SH-SY5Y (cell line): ENCODE data around the gene TNFAIP8L3.

Experiments used
- GATA2 ChIP-seq: IDR thresholded peaks from 2 replicates; pipeline ENCODE4 v1.6.1; 2011; ENCODE audit warnings: mild to moderate bottlenecking, low read depth, low read length
- GATA3 ChIP-seq: IDR thresholded peaks from 2 replicates; pipeline ENCODE4 v1.6.1; 2011; ENCODE audit warnings: low read depth, mild to moderate bottlenecking, low read length, moderate library complexity

TNFAIP8L3 gene

DNA sequence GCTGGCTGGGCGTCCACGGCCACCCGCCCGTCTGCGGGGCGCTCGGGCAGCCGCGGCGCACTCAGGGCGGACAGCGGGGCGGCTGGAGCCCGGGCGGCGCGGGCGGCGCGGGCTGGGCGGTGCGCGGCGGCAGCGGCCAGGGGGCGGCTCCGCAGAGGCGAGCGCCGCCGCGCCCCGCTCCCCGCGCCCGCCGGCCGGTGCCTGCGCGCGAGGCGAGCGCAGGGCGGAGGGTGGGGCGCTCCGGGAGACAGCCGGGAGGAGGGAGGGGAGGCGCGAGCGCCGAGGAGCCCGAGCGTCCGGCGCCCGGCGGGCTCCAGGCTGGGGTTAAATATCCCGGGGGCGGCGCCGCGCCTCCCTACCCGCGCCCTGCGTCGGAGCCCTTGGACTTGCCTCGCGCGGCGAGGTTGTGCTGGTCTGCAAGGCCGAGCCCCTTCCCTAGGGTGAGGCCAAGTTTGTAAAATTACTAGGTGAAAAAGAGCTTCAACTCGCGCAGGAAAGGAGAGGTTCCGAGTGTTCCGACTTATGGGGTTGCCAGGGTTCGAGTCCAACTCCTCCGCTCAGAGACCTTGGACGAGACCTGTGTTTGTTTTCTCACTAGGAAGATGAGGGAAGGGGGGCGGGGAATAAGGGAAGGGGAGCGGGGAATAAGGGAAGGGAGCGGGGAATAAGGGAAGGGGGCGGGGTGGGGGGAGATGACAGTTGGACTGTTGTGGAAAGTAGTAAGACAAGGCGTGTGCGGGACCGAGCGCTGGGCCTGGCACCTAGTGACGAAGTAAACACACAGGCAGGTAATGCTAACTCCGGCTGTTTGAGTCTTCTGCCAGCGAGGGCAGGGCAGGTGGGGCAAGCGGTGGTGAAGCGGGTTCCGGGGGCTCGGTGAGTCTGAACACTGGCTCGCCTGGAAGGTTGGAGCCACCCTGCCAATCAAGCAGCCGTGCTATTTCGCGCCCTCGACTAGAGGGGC lies at the start of gene TNFAIP8L3:
Gene TNFAIP8L3, minus strand, starts transcription at position 301 of the 964 bp plus-strand sequence. CDS start 311 bp downstream, outside the sequence.
- TF ChIP-seq GATA3 (no peak), GATA2 (no peak)

DNA sequence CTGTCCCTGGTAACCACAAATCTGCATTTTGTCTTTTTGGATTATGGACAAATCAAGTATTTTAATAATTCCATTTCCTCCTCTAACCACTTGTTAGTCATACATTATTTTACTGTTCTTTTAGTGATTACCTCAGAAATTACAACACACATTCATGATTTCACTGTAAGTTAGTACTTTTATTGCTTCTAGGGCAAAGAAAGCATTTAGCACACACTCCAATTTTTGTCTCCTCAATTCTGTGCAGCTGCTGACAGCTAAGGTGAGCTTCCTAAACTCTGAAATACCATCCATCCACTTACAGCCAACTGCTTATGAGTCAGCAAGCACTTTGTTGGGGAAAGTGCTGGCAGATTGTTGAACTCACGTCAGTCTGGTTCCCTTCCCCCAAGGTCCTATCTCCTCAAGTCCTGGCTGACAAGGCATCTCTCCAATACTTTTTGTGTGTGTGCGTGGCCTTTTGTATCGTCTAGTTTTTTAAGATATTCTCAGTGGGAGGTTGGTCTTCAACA lies 49.4 kb upstream of the TNFAIP8L3 start:
- TF ChIP-seq GATA3 = no peak
- no peak for TF ChIP-seq GATA2

DNA sequence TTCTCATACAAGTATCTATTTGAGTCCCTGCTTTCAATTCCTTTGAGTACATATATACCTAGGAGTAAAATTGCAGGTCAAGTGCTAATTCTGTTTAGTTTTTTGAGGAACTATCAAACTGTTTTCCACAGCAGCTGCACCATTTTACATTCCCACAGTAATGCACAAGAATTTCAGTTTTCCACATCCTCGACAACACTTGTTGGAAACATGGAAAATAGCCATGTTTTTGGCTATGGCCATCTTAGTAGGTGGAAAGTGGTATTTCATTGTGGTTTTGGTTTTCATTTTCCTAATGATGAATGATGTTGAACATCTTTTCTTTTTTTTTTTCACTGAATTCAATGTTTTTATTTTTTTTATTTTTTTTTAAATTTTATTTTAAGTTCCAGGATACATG lies 44.4 kb upstream of the TNFAIP8L3 start:
- TF ChIP-seq GATA3 = no peak
- no peak for TF ChIP-seq GATA2

DNA sequence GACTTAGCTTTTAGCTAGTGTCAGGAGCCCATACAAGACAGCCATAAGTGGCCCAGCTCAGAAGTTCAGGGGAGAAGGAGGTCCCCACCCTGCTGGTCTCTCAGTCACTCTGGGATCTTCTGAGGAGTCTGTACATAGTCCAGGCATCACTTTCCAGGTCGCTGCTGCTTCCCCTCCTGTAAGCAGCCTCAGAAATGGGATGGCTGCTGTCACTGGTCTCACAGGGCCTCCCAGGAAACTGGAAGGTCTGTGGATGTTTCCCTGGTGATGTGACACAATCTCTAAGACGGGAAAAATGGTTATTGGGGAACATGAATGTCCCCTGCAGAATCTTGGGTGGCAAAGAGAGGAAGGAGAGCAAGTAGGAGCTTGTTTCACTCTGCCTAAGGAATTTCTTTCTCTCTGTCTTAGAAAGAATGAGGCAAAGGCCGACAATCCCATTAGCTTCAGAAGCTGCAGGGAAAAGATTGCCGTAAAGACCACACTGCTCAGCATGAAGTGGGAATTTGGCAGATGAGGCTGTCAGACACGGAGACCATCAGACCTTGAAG lies 43.2 kb upstream of the TNFAIP8L3 start:
- no peak for TF ChIP-seq GATA3
- no peak for TF ChIP-seq GATA2

DNA sequence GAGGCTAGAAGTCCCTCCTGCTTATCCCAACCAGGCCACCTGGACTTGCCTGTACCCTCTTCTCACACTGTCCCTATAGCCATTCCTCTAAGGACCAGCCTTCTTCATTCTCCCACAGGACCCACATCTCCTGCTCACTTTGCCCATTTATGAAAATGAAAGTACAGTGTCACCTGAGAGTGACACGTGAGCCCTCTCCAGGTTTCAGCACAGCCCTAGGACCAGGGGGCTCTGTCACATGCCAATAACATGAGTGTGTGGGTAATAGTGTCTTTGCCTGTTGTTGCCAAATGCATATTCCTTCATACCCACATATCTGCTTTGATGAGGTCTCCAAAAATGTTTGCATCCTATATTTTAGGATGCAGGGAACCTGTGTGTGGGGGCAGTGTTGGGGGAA lies 42.3 kb upstream of the TNFAIP8L3 start:
- TF ChIP-seq GATA3 (no peak), GATA2 (no peak)

DNA sequence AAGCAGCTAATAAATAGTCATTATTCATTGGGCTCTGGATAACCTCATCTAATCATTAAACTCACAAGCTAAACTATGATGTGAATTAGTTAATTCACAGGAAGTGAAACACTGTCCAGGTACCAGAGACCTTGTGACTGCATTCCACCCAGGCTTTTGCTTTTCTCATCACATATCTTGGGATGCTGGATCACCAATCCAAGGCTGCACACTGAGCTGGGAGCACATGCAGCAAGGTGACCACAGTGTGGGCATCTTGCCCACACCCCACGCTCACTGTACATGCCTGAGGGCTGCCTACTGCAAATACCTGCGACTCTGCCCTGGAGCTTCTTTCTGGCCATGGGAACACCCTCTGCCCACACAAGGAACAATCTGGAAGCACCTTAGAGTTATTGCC lies 40.6 kb upstream of the TNFAIP8L3 start:
- TF ChIP-seq GATA3 = no peak
- TF ChIP-seq GATA2 = no peak

DNA sequence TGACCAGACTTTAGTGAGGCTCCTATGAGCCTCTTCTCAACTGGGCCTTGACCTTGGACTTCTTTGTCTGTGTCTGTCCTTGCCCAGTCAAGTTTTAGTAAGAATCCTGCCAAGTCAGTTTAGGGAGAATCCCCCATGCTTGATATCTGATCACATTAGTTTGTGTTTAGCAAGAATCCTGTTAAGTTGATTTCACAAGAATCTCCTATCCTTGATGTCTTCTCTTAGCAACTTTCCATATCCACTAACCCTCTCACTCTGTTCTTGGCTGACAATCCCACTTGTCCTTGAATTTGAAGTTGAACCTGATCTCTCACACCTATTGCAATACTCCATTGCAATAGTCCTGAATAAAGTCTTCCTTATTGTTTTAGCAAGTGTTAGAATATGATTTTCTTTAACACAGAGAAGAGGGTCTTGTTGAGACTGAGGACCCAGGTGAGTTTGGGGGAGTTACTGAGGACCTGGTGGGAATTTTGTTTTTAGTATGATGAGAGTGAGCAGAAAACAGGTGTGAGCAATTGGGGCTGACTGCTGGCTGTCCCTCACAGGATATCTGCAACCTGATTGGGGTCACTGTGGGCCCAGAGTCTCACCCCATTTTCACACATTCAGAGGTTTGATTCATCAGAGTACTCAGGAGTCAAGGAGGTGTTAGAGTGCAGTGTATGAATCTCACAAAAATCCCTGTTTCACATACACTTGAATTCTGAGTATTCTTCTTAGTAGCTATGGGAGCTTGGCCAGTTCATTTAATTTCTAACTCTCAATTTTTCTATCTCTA lies 39.9 kb upstream of the TNFAIP8L3 start:
- no peak for TF ChIP-seq GATA2
- no peak for TF ChIP-seq GATA3

DNA sequence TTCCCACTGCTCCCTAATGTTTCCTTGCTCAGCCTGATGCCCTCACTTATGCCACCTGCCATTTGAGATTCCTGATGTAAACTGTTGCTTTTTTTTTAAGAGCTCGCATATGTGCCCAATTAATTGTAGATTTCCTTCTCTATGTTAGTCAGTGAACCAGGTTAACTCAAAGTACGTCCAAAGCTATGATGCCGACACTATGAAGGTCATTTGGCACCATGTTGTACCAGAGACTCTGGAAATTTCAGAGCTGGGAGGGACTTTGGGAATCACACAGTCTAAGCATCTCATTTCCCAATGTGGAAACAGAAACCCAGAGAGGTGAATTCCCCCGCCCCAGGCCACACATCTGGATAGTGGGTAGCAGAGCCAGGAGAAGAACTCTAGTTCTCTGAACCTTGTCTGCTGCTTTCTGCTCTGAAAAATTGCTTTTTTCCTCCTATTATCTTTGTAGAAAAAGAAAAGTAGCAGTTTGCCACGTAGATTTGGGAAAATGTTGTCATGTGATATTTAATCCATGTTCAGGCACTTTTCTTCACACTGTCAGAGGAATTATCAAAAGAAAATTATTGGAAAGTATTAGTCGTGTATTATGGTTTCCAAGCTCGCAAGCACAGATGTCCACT lies 38.5 kb upstream of the TNFAIP8L3 start:
- TF ChIP-seq GATA2 (no peak), GATA3 (no peak)

DNA sequence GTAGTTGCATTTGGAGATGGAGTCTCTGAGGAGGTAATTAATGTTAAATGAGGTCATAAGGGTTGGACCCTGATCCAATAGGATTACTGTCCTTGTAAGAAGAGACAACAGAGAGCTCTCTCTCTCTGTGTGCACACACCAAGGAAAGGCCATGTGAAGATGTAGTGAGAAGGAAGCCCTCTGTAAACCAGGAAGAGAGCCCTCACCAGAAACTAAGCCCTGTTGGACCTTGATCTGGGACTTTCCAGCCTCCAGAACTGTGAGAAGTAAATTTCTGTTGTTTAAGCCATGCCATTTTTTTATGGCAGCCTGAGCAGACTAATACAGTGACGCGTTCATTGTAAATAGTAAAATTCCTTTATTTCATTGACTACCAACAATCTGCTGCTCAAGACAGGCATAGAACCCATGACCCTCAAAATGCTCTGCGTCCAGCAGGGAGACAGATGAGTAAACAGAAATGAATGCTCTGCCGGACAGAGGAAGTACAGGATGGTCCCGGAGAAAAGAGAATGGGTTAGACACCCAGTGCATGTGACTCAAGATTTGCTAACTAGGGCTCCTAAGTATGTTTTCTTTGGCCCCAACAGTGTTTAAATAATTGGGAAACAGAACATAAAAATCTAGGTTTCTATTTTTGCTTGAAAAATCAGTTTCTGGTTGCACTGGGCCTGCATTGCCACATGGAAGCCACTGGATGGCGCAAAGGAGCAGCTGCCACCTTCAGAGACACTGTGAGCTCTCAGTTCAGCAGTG lies 37.9 kb upstream of the TNFAIP8L3 start:
- TF ChIP-seq GATA3 = no peak
- no peak for TF ChIP-seq GATA2

DNA sequence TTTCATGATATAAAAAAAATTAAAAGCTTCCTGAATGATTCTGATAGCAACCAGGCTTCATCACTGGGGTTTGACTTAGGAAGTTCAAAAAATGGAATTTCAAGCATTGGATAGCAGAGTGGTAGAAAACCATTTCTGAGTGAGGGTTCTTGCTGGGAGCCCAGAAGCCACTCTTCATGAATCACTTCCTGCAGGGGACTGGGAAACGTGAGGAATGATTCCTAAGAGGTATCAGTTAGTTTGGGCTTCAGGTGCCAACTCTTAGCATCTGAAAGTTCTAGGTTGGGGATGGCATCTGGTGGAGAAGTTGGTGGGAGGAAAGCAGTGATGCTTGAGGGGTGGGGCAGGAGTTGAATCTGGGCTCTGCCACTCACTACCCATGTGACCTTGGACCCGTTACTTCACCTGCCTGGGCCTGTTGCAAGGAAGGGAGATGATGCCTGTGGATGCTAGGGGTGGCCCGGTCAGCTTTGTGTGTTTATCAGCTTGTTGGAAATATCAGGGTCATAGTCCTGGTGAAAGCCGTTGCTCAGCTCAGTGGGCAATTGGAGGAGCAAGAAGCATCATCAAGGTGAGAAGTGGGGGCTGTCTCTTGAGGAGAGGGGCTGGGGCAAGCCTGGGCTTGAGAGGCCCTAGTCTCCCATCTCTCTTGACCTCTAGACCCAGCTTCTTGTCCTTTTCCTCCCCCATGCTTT lies 37.0 kb upstream of the TNFAIP8L3 start:
- TF ChIP-seq GATA3 (no peak), GATA2 (no peak)

DNA sequence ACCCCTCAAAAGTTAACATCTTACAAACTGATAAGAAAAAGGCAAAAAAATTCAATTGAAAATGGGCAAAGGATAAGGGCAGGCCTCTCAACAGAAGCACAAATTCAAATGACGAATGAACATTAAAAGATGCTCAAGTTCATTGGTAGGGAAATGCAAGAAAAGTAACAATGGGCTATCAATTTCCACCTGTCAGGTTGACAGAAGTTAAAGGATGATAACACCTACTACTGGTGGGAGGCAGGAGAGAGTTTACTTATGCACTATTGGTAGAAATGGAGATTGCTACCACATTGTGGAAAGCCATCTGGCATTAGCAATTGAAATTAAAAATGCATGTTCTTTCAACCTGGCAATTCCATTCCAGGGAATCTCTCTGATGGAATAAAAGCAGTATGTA lies 35.6 kb upstream of the TNFAIP8L3 start:
- TF ChIP-seq GATA3 (no peak), GATA2 (no peak)

DNA sequence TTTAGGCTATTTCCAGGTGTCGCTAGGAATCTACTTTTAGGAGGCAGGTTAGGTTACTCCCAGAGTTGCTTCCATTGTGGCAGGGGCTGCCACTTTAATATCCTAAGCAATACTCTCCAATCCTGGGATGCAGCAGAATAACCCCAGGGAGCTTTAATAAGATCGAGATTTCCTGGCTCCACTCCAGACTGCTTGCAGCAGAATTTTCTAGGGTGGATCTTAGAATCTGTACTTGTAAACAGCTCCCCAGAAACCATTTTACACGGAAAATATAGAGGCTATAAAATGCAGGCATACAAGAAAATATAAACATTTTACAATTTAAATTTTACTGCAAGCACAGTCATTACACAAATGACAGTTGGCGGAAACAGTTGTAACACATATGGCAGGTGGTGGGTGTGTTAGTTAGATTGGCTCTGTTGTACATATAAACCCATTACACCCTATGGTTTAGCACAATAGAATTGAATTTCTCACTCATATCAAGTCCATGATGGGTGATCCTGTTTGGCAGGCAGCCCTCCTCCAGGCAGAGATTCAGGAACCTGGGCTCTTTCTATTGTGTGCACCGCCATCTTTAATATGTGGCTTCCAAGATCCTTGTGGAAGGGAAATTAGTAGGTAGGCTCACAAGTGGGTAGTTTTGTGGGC lies 35.0 kb upstream of the TNFAIP8L3 start:
- TF ChIP-seq GATA3 (no peak), GATA2 (no peak)

DNA sequence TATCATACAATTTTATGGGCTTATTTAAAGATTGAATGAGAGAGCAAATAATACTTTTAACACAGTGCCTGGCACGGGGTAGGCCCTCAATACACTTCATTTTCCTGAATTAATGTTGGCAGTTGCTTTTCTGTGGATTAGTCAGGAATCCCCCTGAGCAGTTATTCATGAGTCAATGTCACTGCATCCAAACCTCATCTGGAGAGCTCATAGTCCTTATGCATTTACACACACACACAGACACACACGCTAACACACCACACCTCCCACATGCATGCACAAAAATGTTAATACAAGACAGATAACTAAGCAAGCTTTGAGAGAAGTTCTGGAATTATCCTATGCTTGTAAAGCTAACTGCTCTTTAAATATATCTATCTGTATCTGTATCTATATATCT lies 34.0 kb upstream of the TNFAIP8L3 start:
- TF ChIP-seq GATA2 (no peak), GATA3 (no peak)
